HFF-Myc (cell line): ENCODE measurements around the gene SPART.

Experiments
- DNase-seq: peaks from one replicate; pipeline ENCODE4 v3.0.0-alpha.2; 2011; ENCODE audit warnings: low read depth; ENCODE audit errors: extremely low read depth
- H3K4me3 ChIP-seq: replicated peaks from 2 replicates; pipeline ENCODE4 v1.5.1; 2011; ENCODE audit warnings: low read depth, mild to moderate bottlenecking, control low read depth, low read length
- CTCF ChIP-seq: IDR thresholded peaks from 2 replicates; pipeline ENCODE4 v1.5.1; 2012; ENCODE audit warnings: mild to moderate bottlenecking, low read depth, low read length, control low read depth; ENCODE audit errors: missing control alignments

The SPART gene

GRCh38 chr13:36362251-36362650, 16.1 kb upstream of the SPART start:
- TF ChIP-seq CTCF: no peak
- H3K4me3 ChIP-seq: no peak overlapping the region
- peak; percentile 37 for DNase-seq

GRCh38 chr13:36360903-36361302, 14.7 kb upstream of the SPART start:
- DNase-seq: no peak
- TF ChIP-seq CTCF: no peak
- no peak overlapping the region for H3K4me3 ChIP-seq

DNA sequence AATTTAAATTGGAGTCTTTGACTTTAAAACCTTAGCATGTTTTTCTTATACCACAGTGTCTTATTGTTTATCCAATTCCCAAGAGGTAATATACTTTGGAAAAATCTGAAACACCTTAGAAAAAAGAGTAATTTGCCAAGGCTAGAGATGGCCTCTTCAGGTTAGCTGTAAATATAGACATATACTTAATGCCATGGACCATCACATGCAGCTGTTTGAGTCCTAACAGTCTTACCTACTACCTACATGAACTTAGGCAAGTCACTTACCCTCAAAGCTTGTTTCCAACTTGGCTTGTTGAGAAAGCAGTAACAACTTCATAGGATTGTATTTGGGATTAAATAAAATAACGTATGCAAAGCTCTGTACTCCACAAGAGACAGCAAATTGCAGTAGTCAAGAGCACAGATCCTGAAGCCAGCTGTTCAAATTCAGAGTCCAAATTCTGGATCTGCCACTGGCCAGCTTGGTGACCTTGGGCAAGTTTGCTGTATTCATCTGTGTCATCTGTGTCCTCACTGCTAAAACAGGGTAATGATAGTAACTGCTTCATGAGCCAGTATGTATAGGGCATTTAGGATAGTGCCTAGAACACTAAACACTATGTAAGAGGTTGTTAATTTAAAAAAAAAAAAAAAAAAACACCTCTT, 13.2 kb upstream of the SPART start:
- no peak for TF ChIP-seq CTCF
- H3K4me3 ChIP-seq: no peak overlapping the region
- no peak for DNase-seq

GRCh38 chr13:36358175-36358718, 12.1 kb upstream of the SPART start:
- TF ChIP-seq CTCF: no peak
- no peak for DNase-seq

GRCh38 chr13:36357692-36358091, 11.5 kb upstream of the SPART start:
- no peak for TF ChIP-seq CTCF
- no peak for DNase-seq
- no peak overlapping the region for H3K4me3 ChIP-seq

More at GRCh38 chr13:36358175-36358718, 12.1 kb upstream of the SPART start:
- no peak overlapping the region for H3K4me3 ChIP-seq

DNA sequence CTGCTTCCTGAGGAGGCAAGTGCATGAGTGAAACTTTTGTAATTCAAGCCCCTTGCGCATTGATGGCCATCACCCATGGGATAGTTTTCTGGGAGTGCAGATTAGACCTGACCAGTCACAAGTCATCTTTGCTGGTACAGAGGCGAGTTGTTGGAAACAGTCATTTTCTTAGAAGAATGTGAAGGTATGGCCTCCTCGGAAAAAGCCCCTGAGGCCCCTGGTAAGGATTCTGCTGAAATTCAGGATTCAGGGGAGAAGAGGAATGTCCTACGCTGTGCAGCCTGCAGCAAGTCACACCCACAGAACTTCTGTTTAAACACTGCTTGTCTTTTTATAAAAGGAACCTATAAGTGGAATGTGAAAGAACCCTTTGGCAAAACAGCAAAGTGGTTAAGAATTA, 11.0 kb upstream of the SPART start:
- no peak for TF ChIP-seq CTCF

GRCh38 chr13:36356058-36356457, 9.9 kb upstream of the SPART start:
- no peak for TF ChIP-seq CTCF
- no peak for DNase-seq
- H3K4me3 ChIP-seq: no peak overlapping the region

More for the DNA sequence above, 11.0 kb upstream of the SPART start:
- no peak overlapping the region for H3K4me3 ChIP-seq
- no peak for DNase-seq
